PFSK-1 (cell line): Measurements from ENCODE around the gene LRRC36.

Experiments
- FOXP2 ChIP-seq: optimal IDR thresholded peaks from 2 replicates; pipeline ENCODE3; 2011; ENCODE audit warnings: borderline replicate concordance, control low read depth, inconsistent platforms; ENCODE audit not compliant: insufficient read depth; ENCODE audit errors: extremely low read length, extremely low read depth
- POLR2AphosphoS5 ChIP-seq: IDR thresholded peaks from 2 replicates; pipeline ENCODE4 v1.6.1; 2012; ENCODE audit warnings: low read depth, mild to moderate bottlenecking, control low read depth, low read length, moderate library complexity
- REST ChIP-seq, 2 experiments: IDR thresholded peaks; 2 replicates each; pipeline versions ENCODE4 v1.6.1 to v1.8.0; 2011 to 2012; ENCODE audit warnings: low read depth in 2 of 2, low read length in 2 of 2, control low read depth in 1 of 2, inconsistent platforms in 1 of 2, mild to moderate bottlenecking in 1 of 2, moderate library complexity in 1 of 2; ENCODE audit not compliant: insufficient read depth in 1 of 2
- SIN3A ChIP-seq: IDR thresholded peaks from 2 replicates; pipeline ENCODE4 v1.6.1; 2012; ENCODE audit warnings: mild to moderate bottlenecking, low read length, moderate library complexity, borderline replicate concordance; ENCODE audit not compliant: insufficient read depth
- TAF1 ChIP-seq: IDR thresholded peaks from 2 replicates; pipeline ENCODE4 v1.6.1; 2012; ENCODE audit warnings: low read length, control low read depth, borderline replicate concordance; ENCODE audit not compliant: insufficient read depth

Gene LRRC36

GRCh38 chr16:67391424-67392300 is 65.0 kb downstream of the LRRC36 start:
- TF ChIP-seq SIN3A (no peak), POLR2AphosphoS5 (no peak), FOXP2 (no peak), REST (IDR thresholded peaks at IDR 0.05; ENCODE audit: insufficient read depth in 1 of 2, low read depth in 2 of 2, low read length in 2 of 2) (no peak), TAF1 (no peak)

- TF ChIP-seq POLR2AphosphoS5 (no peak), SIN3A (no peak), FOXP2 (no peak), TAF1 (no peak), REST (IDR thresholded peaks at IDR 0.05; ENCODE audit: insufficient read depth in 1 of 2, low read depth in 2 of 2, low read length in 2 of 2) (no peak)
Measured at GRCh38 chr16:67392301-67393059, 65.9 kb downstream of the LRRC36 start.

GRCh38 chr16:67393111-67393787 is 66.6 kb downstream of the LRRC36 start, which contains the start of gene TPPP3:
TSS of gene TPPP3 (minus strand) at chr16:67393498. CDS start at chr16:67391111, 2,387 bp downstream.
- no peak for TF ChIP-seq TAF1
- TF ChIP-seq SIN3A: no peak
- TF ChIP-seq POLR2AphosphoS5: no peak
- TF ChIP-seq REST (IDR thresholded peaks at IDR 0.05; ENCODE audit: insufficient read depth in 1 of 2, low read depth in 2 of 2, low read length in 2 of 2): no peak
- TF ChIP-seq FOXP2: no peak

GRCh38 chr16:67393788-67394154 is 67.2 kb downstream of the LRRC36 start:
- TF ChIP-seq SIN3A: no peak
- TF ChIP-seq TAF1: no peak
- no peak for TF ChIP-seq FOXP2
- TF ChIP-seq POLR2AphosphoS5: no peak
- TF ChIP-seq REST (IDR thresholded peaks at IDR 0.05; ENCODE audit: insufficient read depth in 1 of 2, low read depth in 2 of 2, low read length in 2 of 2): no peak
